Thyroid gland (tissue), 4 donors: ENCODE results near the gene NR4A2.

ENCODE experiments used
- POLR2A ChIP-seq, 2 donors: fragments of 450-650 bp; IDR thresholded peaks; one replicate each; pipeline ENCODE4 v1.6.1; 2017; ENCODE audit warnings: antibody characterized with exemption in 2 of 2, mild to moderate bottlenecking in 2 of 2, moderate library complexity in 1 of 2
- TF ChIP-seq, protein P1 (sequence below), 6 experiments: fragments of 200-600 bp in 3 of 6; fragments of 450-650 bp in 3 of 6; sonication (generic) in 3 of 6; IDR thresholded peaks; one replicate each; pipeline ENCODE4 v1.5.1; 2016 to 2019; ENCODE audit warnings: antibody characterized with exemption in 6 of 6, mild to moderate bottlenecking in 2 of 6, inconsistent platforms in 1 of 6, moderate library complexity in 1 of 6

DNA sequence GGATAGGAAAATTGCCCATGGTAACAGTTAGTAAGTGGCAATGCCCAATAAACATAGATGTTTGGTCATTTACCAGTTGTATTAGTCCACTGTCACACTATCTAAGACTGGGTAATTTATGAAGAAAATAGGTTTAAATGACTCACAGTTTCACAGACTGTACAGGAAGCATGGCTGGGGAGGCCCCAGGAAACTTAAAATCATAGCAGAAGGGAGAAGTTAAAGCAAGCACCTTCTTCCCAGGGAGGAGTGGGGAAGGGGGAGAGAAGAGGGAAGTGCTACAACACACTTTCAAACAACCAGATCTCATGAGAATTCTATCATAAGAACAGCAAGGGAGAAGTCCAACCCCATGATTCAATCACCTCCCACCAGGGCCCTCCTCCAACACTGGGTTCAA lies 23.4 kb downstream of the NR4A2 start:
- TF ChIP-seq POLR2A (IDR thresholded peaks at IDR 0.05), result no peak
- TF ChIP-seq, protein P1, sequence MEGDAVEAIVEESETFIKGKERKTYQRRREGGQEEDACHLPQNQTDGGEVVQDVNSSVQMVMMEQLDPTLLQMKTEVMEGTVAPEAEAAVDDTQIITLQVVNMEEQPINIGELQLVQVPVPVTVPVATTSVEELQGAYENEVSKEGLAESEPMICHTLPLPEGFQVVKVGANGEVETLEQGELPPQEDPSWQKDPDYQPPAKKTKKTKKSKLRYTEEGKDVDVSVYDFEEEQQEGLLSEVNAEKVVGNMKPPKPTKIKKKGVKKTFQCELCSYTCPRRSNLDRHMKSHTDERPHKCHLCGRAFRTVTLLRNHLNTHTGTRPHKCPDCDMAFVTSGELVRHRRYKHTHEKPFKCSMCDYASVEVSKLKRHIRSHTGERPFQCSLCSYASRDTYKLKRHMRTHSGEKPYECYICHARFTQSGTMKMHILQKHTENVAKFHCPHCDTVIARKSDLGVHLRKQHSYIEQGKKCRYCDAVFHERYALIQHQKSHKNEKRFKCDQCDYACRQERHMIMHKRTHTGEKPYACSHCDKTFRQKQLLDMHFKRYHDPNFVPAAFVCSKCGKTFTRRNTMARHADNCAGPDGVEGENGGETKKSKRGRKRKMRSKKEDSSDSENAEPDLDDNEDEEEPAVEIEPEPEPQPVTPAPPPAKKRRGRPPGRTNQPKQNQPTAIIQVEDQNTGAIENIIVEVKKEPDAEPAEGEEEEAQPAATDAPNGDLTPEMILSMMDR (IDR thresholded peaks at IDR 0.05), result no peak
